ENCODE results near the gene PTPRM. TPM values are rescaled to one million over a fixed set of nuclear protein-coding genes. Genes with fewer than 3 reads are reported as not detected.

Gene PTPRM
- total and polyA plus RNA-seq, 2 donors (not counting 3 experiments of a cell fraction or from before 2014, with no cell fraction given), result 37.4 to 43.7 TPM

DNA sequence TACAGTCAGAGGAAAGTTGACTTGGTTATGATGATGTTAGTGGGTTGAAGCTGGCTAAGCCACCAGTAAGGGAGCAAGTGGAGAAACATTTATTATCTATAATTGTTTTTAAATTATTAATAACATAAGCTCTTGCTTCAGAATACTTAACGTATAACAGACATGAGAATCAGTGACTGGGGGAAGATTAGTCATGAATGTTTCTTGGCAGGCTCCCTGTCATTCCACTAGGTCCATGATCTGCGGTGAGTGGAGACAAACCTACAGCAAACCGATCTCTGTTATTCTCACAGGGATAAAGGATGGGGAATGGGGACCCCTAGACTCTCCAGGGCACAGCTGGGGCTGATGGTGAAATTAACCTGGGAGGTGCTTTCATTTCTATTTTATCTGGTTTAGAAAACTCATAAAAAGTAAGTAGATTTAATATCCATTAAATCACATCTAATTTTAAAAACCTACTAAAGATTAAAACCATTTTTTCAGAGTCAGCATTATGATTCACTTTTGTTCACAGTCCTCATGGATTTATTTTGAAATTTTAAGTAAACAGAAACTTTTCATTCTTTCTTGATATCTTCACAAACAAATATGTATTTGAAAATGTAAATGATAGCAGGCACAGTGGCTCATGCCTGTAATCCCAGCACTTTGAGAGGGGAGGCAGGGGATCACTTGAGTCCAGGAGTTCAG lies 420.3 kb downstream of the PTPRM start:
- H3K4me2 ChIP-seq (ENCODE audit: insufficient read depth, low read length), result no peak overlapping the region
- H3K9me3 ChIP-seq (replicated peaks; ENCODE audit: control insufficient read depth, insufficient read depth, low read length), result no peaks in the 10 kb centered on the region
- no peaks in the 10 kb centered on the region for H3K4me1 ChIP-seq (ENCODE audit: control insufficient read depth, extremely low read depth, insufficient read depth, low read length)
- ChIA-PET CTCF (interaction anchor here (1.0 kb wide), 1 partner anchor 198 kb away, joined by 3 read pairs; no protein-coding TSS in a partner anchor), POLR2A (interaction anchor here (0.6 kb wide), 1 partner anchor 98 kb away, joined by 10 read pairs; no protein-coding TSS in a partner anchor)
- dilution Hi-C loops (cut with MboI; ENCODE audit: extremely low pct_ligation_motif_present, low sequenced_read_pairs), result no loop called here
- no peak overlapping the region for H3K9ac ChIP-seq (replicated peaks; ENCODE audit: extremely low read depth, insufficient read depth, low read length)
- no peak overlapping the region for H2AFZ ChIP-seq (ENCODE audit: low read depth, low read length)
- no peaks in the 10 kb centered on the region for H3K27me3 ChIP-seq (ENCODE audit: control insufficient read depth in 2 of 2, insufficient read depth in 2 of 2, low read length in 2 of 2)
- H3K79me2 ChIP-seq (ENCODE audit: control insufficient read depth, insufficient read depth, low read length), result no peaks in the 10 kb centered on the region
- no peaks in the 10 kb centered on the region for H3K36me3 ChIP-seq (ENCODE audit: control insufficient read depth in 2 of 2, extremely low read depth in 1 of 2, insufficient read depth in 2 of 2, low read length in 2 of 2)
- H3K9me1 ChIP-seq (replicated peaks; ENCODE audit: control insufficient read depth, extremely low read depth, insufficient read depth, low read length), result no peaks in the 10 kb centered on the region
- H3K27ac ChIP-seq (ENCODE audit: insufficient read depth, low read depth, low read length), result no peak overlapping the region
- intact Hi-C loops (cut with micrococcal nuclease), result loop anchor here (10.0 kb wide), 1 partner anchor 203 kb away; no protein-coding TSS in a partner anchor
- no TSS peak for BruUV-seq (replicated peaks)
- TF ChIP-seq, protein P1, sequence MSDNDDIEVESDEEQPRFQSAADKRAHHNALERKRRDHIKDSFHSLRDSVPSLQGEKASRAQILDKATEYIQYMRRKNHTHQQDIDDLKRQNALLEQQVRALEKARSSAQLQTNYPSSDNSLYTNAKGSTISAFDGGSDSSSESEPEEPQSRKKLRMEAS (IDR thresholded peaks at IDR 0.05; ENCODE audit: insufficient read depth, insufficient read length), result no peak
- TF ChIP-seq POLR2AphosphoS5 (IDR thresholded peaks at IDR 0.05; ENCODE audit: insufficient read depth, low read depth, low read length) (no peak), CTCF (IDR thresholded peaks at IDR 0.05; ENCODE audit: extremely low read depth in 1 of 2, insufficient read depth in 1 of 2, low read depth in 1 of 2, low read length in 2 of 2) (no peak), FOS (IDR thresholded peaks at IDR 0.05; ENCODE audit: borderline replicate concordance, insufficient read depth, low read length) (no peak), JUN (IDR thresholded peaks at IDR 0.05; ENCODE audit: borderline replicate concordance, insufficient read depth, insufficient read length, low read depth) (no peak), MYC (IDR thresholded peaks at IDR 0.05; ENCODE audit: low read depth, low read length) (no peak), GATA2 (IDR thresholded peaks at IDR 0.05; ENCODE audit: insufficient read depth, insufficient read length, low read depth, low read length) (no peak), POLR2A (IDR thresholded peaks at IDR 0.05; ENCODE audit: low read depth, low read length) (no peak), EZH2 (IDR thresholded peaks at IDR 0.05; ENCODE audit: borderline replicate concordance, low read depth, low read length, severe bottlenecking) (no peak)
- H4K20me1 ChIP-seq (replicated peaks; ENCODE audit: control insufficient read depth, extremely low read depth, insufficient read depth, low read length), result no peaks in the 10 kb centered on the region
- DNase-seq (ENCODE audit: low read depth, low spot score) (peak; percentile 32), FAIRE-seq (no peak)
- no peak overlapping the region for H3K4me3 ChIP-seq (replicated peaks in 1 of 3; ENCODE audit: insufficient read depth in 1 of 3, low read depth in 1 of 3, low read length in 3 of 3)

All from endothelial cell of umbilical vein (primary cell).